Erythroblast (primary cell): ENCODE data around the gene ATP9A.

Experiments used
- GATA1 ChIP-seq: IDR thresholded peaks from 2 replicates; pipeline ENCODE4 v1.6.1; 2011; ENCODE audit warnings: low read depth, mild to moderate bottlenecking, control low read depth, low read length, moderate library complexity
- POLR2A ChIP-seq: IDR thresholded peaks from 2 replicates; pipeline ENCODE4 v1.6.1; 2011; ENCODE audit warnings: mild to moderate bottlenecking, low read length

GRCh38 chr20:51562027-51562331 lies 206.2 kb downstream of the ATP9A start:
- TF ChIP-seq POLR2A (no peak), GATA1 (no peak)
